Natural killer cell (primary cell): ENCODE data around the gene WFDC1. TPM values are rescaled to one million over a fixed set of nuclear protein-coding genes. Genes with fewer than 3 reads are reported as not detected.

Experiments
- ATAC-seq, 3 donors: fragments of 150-1000 bp in 2 of 3; fragments of 200-7000 bp in 1 of 3; cut with Tn5 transposase; 1 replicate in 1 of 3; 2 replicates in 2 of 3; pipeline ENCODE4 v1.10.0; 2021; ENCODE audit warnings: mild to moderate bottlenecking in 2 of 3, moderate library complexity in 2 of 3
- DNase-seq, 2 donors: peaks; one replicate each; pipeline versions ENCODE4 v3.0.0 to v3.0.0-alpha.2; 2013 to 2021; ENCODE audit warnings: mixed read lengths in 1 of 2
- H3K27ac ChIP-seq: one replicate; pipeline ENCODE4 v1.5.1; 2013; ENCODE audit warnings: mild to moderate bottlenecking, low read length
- H3K27me3 ChIP-seq: one replicate; pipeline ENCODE4 v1.6.1; 2013; ENCODE audit warnings: low read length; ENCODE audit not compliant: control insufficient read depth, insufficient read depth
- H3K36me3 ChIP-seq: one replicate; pipeline ENCODE4 v1.6.1; 2013; ENCODE audit warnings: low read length; ENCODE audit not compliant: control insufficient read depth, insufficient read depth
- H3K4me1 ChIP-seq: one replicate; pipeline ENCODE4 v1.6.1; 2013; ENCODE audit warnings: low read length; ENCODE audit not compliant: control insufficient read depth, insufficient read depth
- H3K4me3 ChIP-seq: one replicate; pipeline ENCODE4 v1.5.1; 2013; ENCODE audit warnings: low read length
- H3K9me3 ChIP-seq: one replicate; pipeline ENCODE4 v1.6.1; 2013; ENCODE audit warnings: low read length; ENCODE audit not compliant: control insufficient read depth, insufficient read depth
- H3K27ac Mint-ChIP-seq, 2 donors: one replicate each; pipeline ENCODE4 v1.8.0; 2022; ENCODE audit warnings: mild to moderate bottlenecking in 2 of 2, mixed read lengths in 2 of 2, moderate library complexity in 1 of 2
- H3K27me3 Mint-ChIP-seq, 2 donors: one replicate each; pipeline ENCODE4 v1.8.0; 2022; ENCODE audit warnings: low read depth in 2 of 2, mixed read lengths in 2 of 2
- H3K36me3 Mint-ChIP-seq: one replicate; pipeline ENCODE4 v1.8.0; 2022; ENCODE audit warnings: mixed read lengths
- H3K4me1 Mint-ChIP-seq, 2 donors: one replicate each; pipeline ENCODE4 v1.8.0; 2022; ENCODE audit warnings: mixed read lengths in 2 of 2
- H3K4me3 Mint-ChIP-seq: one replicate; pipeline ENCODE4 v1.8.0; 2022; ENCODE audit warnings: mild to moderate bottlenecking, moderate library complexity, mixed read lengths
- H3K9me3 Mint-ChIP-seq, 2 donors: one replicate each; pipeline ENCODE4 v1.8.0; 2022; ENCODE audit warnings: mixed read lengths in 2 of 2
- WGBS: methylation state at CpG from one replicate; pipeline ENCODE4 v1.1.7; 2013; ENCODE audit warnings: missing lambda C conversion rate; ENCODE audit not compliant: insufficient coverage; 5-methylcytosine and 5-hydroxymethylcytosine counted together
- intact Hi-C: fragments of 100-400 bp; cut with micrococcal nuclease; formaldehyde crosslinking; loops from one replicate; pipeline ENCODE4 v1.14.2; 2022
- total RNA-seq, 4 donors: library from RNA; stranded (reverse); fragments of 120-200 nt in 1 of 4; gene quantifications; one replicate each; pipeline versions ENCODE4 v1.2.3 to v1.2.4, GENCODE V29; 2013 to 2022
- TF ChIP-seq, protein P1 (sequence below): fragments of 200-600 bp; IDR thresholded peaks from one replicate; pipeline ENCODE4 v1.8.0; 2022; ENCODE audit warnings: antibody characterized with exemption

Gene WFDC1
- total RNA-seq, 3 donors from 2014 or later (not counting 1 experiment from before 2014, with no cell fraction given) = not detected

- Histone ChIP-seq H3K27me3 (no peaks in the 10 kb centered on the region), H3K27ac (no peak overlapping the region), H3K36me3 (no peaks in the 10 kb centered on the region), H3K4me3 (no peak overlapping the region), H3K9me3 (peaks cover 12% of the 10 kb centered on the region), H3K4me1 (no peaks in the 10 kb centered on the region)
- H3K36me3 Mint-ChIP-seq = no peaks in the 10 kb centered on the region
- peaks cover 0 to 3% of the 10 kb centered on the region in 2 donors for H3K9me3 Mint-ChIP-seq
- TF ChIP-seq, protein P1, sequence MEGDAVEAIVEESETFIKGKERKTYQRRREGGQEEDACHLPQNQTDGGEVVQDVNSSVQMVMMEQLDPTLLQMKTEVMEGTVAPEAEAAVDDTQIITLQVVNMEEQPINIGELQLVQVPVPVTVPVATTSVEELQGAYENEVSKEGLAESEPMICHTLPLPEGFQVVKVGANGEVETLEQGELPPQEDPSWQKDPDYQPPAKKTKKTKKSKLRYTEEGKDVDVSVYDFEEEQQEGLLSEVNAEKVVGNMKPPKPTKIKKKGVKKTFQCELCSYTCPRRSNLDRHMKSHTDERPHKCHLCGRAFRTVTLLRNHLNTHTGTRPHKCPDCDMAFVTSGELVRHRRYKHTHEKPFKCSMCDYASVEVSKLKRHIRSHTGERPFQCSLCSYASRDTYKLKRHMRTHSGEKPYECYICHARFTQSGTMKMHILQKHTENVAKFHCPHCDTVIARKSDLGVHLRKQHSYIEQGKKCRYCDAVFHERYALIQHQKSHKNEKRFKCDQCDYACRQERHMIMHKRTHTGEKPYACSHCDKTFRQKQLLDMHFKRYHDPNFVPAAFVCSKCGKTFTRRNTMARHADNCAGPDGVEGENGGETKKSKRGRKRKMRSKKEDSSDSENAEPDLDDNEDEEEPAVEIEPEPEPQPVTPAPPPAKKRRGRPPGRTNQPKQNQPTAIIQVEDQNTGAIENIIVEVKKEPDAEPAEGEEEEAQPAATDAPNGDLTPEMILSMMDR = no peak
- ATAC-seq (no peak), DNase-seq (no peak)
- H3K4me3 Mint-ChIP-seq = no peak overlapping the region
- no peaks in the 10 kb centered on the region for H3K4me1 Mint-ChIP-seq
- intact Hi-C loops = no loop called here
- H3K27me3 Mint-ChIP-seq = no peaks in the 10 kb centered on the region
- H3K27ac Mint-ChIP-seq = no peak overlapping the region
- 73% methylated on average over 3 of the region's 4 CpGs for WGBS
These were observed 27.3 kb downstream of the WFDC1 start for GRCh38 chr16:84321932-84322331.

GRCh38 chr16:84322749-84323148 lies 28.1 kb downstream of the WFDC1 start:
- Mint-ChIP-seq H3K27ac (no peak overlapping the region), H3K4me1 (no peaks in the 10 kb centered on the region), H3K36me3 (no peaks in the 10 kb centered on the region), H3K4me3 (no peak overlapping the region), H3K27me3 (no peaks in the 10 kb centered on the region), H3K9me3 (peaks cover 0 to 3% of the 10 kb centered on the region in 2 donors)
- intact Hi-C loops = no loop called here
- H3K27ac ChIP-seq = no peak overlapping the region
- H3K27me3 ChIP-seq = no peaks in the 10 kb centered on the region
- TF ChIP-seq, protein P1 = no peak
- no peaks in the 10 kb centered on the region for H3K4me1 ChIP-seq
- no peak overlapping the region for H3K4me3 ChIP-seq
- DNase-seq (no peak), ATAC-seq (no peak)
- H3K9me3 ChIP-seq = peaks cover 11% of the 10 kb centered on the region
- H3K36me3 ChIP-seq = no peaks in the 10 kb centered on the region
- whole genome bisulfite sequencing = 84% methylated on average over 4 of the region's 4 CpGs

DNA sequence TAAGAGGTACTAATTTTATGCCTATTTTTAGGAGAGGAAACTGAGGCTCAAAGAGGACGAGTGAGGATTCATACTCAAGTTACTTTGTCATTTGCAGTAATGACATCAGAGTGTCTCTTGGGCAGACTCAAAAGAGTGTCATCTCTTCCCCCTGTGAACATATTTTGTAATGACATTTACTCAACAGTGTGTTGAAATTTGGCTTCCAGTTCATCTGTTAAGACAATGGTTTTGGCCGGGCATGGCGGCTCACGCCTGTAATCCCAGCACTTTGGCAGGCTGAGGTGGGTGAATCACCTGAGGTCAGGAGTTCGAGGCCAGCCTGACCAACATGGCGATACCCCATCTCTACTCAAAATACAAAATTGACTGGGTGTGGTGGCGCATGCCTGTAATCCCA lies 28.9 kb downstream of the WFDC1 start:
- H3K27me3 ChIP-seq = no peaks in the 10 kb centered on the region
- H3K36me3 ChIP-seq = no peaks in the 10 kb centered on the region
- no peaks in the 10 kb centered on the region for H3K4me1 ChIP-seq
- peaks cover 2% of the 10 kb centered on the region for H3K9me3 ChIP-seq
- WGBS = 89% methylated on average over 7 of the region's 7 CpGs
- no peak for DNase-seq
- Mint-ChIP-seq H3K9me3 (peaks cover 0 to 3% of the 10 kb centered on the region in 2 donors), H3K4me3 (no peak overlapping the region), H3K4me1 (no peaks in the 10 kb centered on the region), H3K27ac (no peak overlapping the region), H3K27me3 (no peaks in the 10 kb centered on the region), H3K36me3 (no peaks in the 10 kb centered on the region)
- TF ChIP-seq, protein P1 = no peak
- no peak overlapping the region for H3K4me3 ChIP-seq
- no peak for ATAC-seq
- intact Hi-C loops = no loop called here
- no peak overlapping the region for H3K27ac ChIP-seq
